Hepatocyte (in vitro differentiated cells): ENCODE results near the gene NUDT5. TPM values are rescaled to one million over a fixed set of nuclear protein-coding genes. Genes with fewer than 3 reads are reported as not detected.

Source experiments
- DNase-seq: peaks from one replicate; pipeline ENCODE4 v3.0.0-alpha.2; 2016; ENCODE audit warnings: low spot score
- H2AFZ ChIP-seq: fragments of 200-600 bp; sonication (generic); 2 replicates; pipeline ENCODE4 v1.6.0; 2016; ENCODE audit warnings: antibody characterized with exemption, mild to moderate bottlenecking
- H3K27ac ChIP-seq: fragments of 200-600 bp; sonication (generic); 2 replicates; pipeline ENCODE4 v1.5.1; 2016; ENCODE audit warnings: mild to moderate bottlenecking
- H3K27me3 ChIP-seq: fragments of 200-600 bp; sonication (generic); 2 replicates; pipeline ENCODE4 v1.6.1; 2016
- H3K36me3 ChIP-seq: fragments of 200-600 bp; sonication (generic); replicated peaks from 2 replicates; pipeline ENCODE4 v1.5.1; 2016; ENCODE audit warnings: low read depth; ENCODE audit not compliant: insufficient read depth
- H3K4me1 ChIP-seq: fragments of 200-600 bp; sonication (generic); 2 replicates; pipeline ENCODE4 v1.5.1; 2016; ENCODE audit warnings: mild to moderate bottlenecking, moderate library complexity; ENCODE audit not compliant: insufficient read depth
- H3K4me2 ChIP-seq: fragments of 200-600 bp; sonication (generic); 2 replicates; pipeline ENCODE4 v1.6.0; 2016
- H3K4me3 ChIP-seq: fragments of 200-600 bp; sonication (generic); 2 replicates; pipeline ENCODE4 v1.5.1; 2016; ENCODE audit warnings: mild to moderate bottlenecking
- H3K79me2 ChIP-seq: fragments of 200-600 bp; sonication (generic); 2 replicates; pipeline ENCODE4 v1.6.0; 2017; ENCODE audit warnings: mild to moderate bottlenecking
- H3K9me2 ChIP-seq: fragments of 200-600 bp; sonication (generic); replicated peaks from 2 replicates; pipeline ENCODE4 v1.6.0; 2017; ENCODE audit warnings: mild to moderate bottlenecking; ENCODE audit not compliant: insufficient read depth
- H3K9me3 ChIP-seq: fragments of 200-600 bp; sonication (generic); 2 replicates; pipeline ENCODE4 v1.5.1; 2016; ENCODE audit warnings: low read depth, mild to moderate bottlenecking
- H4K20me1 ChIP-seq: fragments of 200-600 bp; sonication (generic); 2 replicates; pipeline ENCODE4 v1.6.0; 2016; ENCODE audit warnings: mild to moderate bottlenecking; ENCODE audit not compliant: insufficient read depth, poor library complexity, severe bottlenecking
- CTCF ChIP-seq: fragments of 200-600 bp; sonication (generic); IDR thresholded peaks from 2 replicates; pipeline ENCODE4 v1.5.1; 2016; ENCODE audit warnings: antibody characterized with exemption, mild to moderate bottlenecking; ENCODE audit not compliant: poor library complexity
- EZH2 ChIP-seq: fragments of 200-600 bp; sonication (generic); IDR thresholded peaks from 2 replicates; pipeline ENCODE4 v1.6.1; 2016; ENCODE audit warnings: antibody characterized with exemption, mild to moderate bottlenecking, borderline replicate concordance
- EZH2phosphoT487 ChIP-seq: fragments of 200-600 bp; sonication (generic); IDR thresholded peaks from one replicate; pipeline ENCODE4 v1.6.1; 2018; ENCODE audit warnings: antibody characterized with exemption, mild to moderate bottlenecking, low read depth, moderate library complexity; ENCODE audit not compliant: unreplicated experiment, severe bottlenecking
- WGBS: methylation state at CpG from one replicate; pipeline ENCODE4 v1.1.6; 2016; ENCODE audit warnings: low lambda C conversion rate; ENCODE audit errors: missing lambda C conversion rate; 5-methylcytosine and 5-hydroxymethylcytosine counted together
- polyA plus RNA-seq: library from polyadenylated mRNA; unstranded; fragments of >200 nt; fragmentation: Nextera tagmentation; extraction: Ambion mirVana; gene quantifications from 2 replicates; pipeline ENCODE4 v1.2.1, GENCODE V29; 2016
- total RNA-seq: library from RNA; depleted of rRNA; stranded (reverse); fragments of >200 nt; gene quantifications from 2 replicates; pipeline ENCODE4 v1.2.3, GENCODE V29; 2014

Gene NUDT5
- total and polyA plus RNA-seq, 2 experiments from 2014 or later: 54.0 to 85.1 TPM

- Histone ChIP-seq H3K9me2 (no peaks in the 10 kb centered on the region), H3K4me3 (no peak overlapping the region), H2AFZ (no peak overlapping the region), H3K4me2 (no peak overlapping the region), H3K27me3 (no peaks in the 10 kb centered on the region), H3K4me1 (peaks cover 12% of the 10 kb centered on the region), H3K27ac (no peak overlapping the region), H3K79me2 (peaks cover 83% of the 10 kb centered on the region), H3K9me3 (no peaks in the 10 kb centered on the region), H3K36me3 (no peaks in the 10 kb centered on the region), H4K20me1 (no peaks in the 10 kb centered on the region)
- TF ChIP-seq CTCF (no peak), EZH2phosphoT487 (no peak), EZH2 (no peak)
- DNase-seq: no peak
- WGBS: 80% methylated on average over 5 of the region's 5 CpGs
These were observed 2.5 kb downstream of the NUDT5 start for GRCh38 chr10:12193193-12193592.

- peaks cover 80% of the 10 kb centered on the region for H3K79me2 ChIP-seq
- DNase-seq: no peak
- no peak overlapping the region for H3K27ac ChIP-seq
- no peak overlapping the region for H2AFZ ChIP-seq
- H3K9me3 ChIP-seq: no peaks in the 10 kb centered on the region
- H3K27me3 ChIP-seq: no peaks in the 10 kb centered on the region
- WGBS: 91% methylated on average over 3 of the region's 3 CpGs
- no peaks in the 10 kb centered on the region for H3K36me3 ChIP-seq
- H3K4me1 ChIP-seq: peaks cover 12% of the 10 kb centered on the region
- H3K4me3 ChIP-seq: no peak overlapping the region
- no peak overlapping the region for H3K4me2 ChIP-seq
- TF ChIP-seq EZH2phosphoT487 (no peak), CTCF (no peak), EZH2 (no peak)
- no peaks in the 10 kb centered on the region for H3K9me2 ChIP-seq
- H4K20me1 ChIP-seq: no peaks in the 10 kb centered on the region
These were observed 4.0 kb downstream of the NUDT5 start for GRCh38 chr10:12191715-12192114.

DNA sequence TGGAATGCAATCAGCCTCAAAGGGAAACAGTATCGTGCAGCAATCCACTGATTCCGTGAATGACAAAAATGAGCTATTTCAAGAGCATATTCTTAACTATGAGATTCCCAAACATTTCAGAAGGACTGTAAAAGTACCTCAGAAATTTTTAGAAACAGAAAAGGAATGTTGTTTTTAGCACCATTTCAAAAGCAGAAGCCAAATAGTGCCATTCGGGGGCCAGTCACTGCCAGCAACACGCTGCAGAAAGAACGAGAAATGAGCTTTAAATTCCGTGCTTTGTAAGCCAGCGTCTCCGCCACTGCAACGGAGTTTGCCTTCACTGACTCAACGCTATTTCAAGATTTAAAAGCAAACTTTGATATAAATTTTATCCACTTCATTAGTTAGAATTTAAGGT lies 6.3 kb downstream of the NUDT5 start:
- DNase-seq: no peak
- WGBS: 99% methylated on average over 10 of the region's 10 CpGs
- H3K27ac ChIP-seq: no peak overlapping the region
- TF ChIP-seq CTCF (no peak), EZH2 (no peak), EZH2phosphoT487 (no peak)
- H3K27me3 ChIP-seq: no peaks in the 10 kb centered on the region
- H3K36me3 ChIP-seq: no peaks in the 10 kb centered on the region
- no peaks in the 10 kb centered on the region for H4K20me1 ChIP-seq
- no peak overlapping the region for H2AFZ ChIP-seq
- H3K9me3 ChIP-seq: no peaks in the 10 kb centered on the region
- H3K79me2 ChIP-seq: peaks cover 67% of the 10 kb centered on the region
- peaks cover 10% of the 10 kb centered on the region for H3K4me1 ChIP-seq
- H3K4me2 ChIP-seq: no peak overlapping the region
- H3K4me3 ChIP-seq: no peak overlapping the region
- H3K9me2 ChIP-seq: no peaks in the 10 kb centered on the region

DNA sequence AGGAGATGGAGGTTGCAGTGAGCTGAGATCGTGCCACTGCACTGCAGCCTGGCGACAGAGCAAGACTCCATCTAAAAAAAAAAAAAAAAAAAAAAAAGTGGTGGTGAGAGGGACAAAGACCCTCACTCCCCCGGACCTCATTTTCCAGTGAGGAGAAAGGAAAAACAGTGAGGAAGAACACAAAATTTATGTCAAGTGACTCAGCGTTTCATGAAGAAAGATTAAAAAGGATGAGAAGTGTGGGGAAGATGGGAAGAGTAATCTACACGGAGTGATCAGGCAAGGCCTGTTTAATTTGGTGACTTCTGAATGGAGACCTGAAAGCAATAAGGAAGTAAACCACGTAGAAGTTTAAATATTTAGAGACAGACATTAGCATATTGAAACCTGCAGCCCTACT lies 7.0 kb downstream of the NUDT5 start:
- no peaks in the 10 kb centered on the region for H3K36me3 ChIP-seq
- H4K20me1 ChIP-seq: no peaks in the 10 kb centered on the region
- H3K4me3 ChIP-seq: no peak overlapping the region
- peaks cover 3% of the 10 kb centered on the region for H3K4me1 ChIP-seq
- no peaks in the 10 kb centered on the region for H3K27me3 ChIP-seq
- H3K9me2 ChIP-seq: no peaks in the 10 kb centered on the region
- H3K9me3 ChIP-seq: no peaks in the 10 kb centered on the region
- no peak overlapping the region for H2AFZ ChIP-seq
- no peak overlapping the region for H3K4me2 ChIP-seq
- no peak for TF ChIP-seq CTCF
- no peak for TF ChIP-seq EZH2phosphoT487
- TF ChIP-seq EZH2: no peak
- DNase-seq: no peak
- no peak overlapping the region for H3K27ac ChIP-seq
- H3K79me2 ChIP-seq: peaks cover 59% of the 10 kb centered on the region
- WGBS: 91% methylated on average over 6 of the region's 6 CpGs
